Common myeloid progenitor, CD34-positive (primary cell): Measurements from ENCODE around the gene EPB41.

ENCODE experiments used
- CTCF ChIA-PET: fragments of 350-600 bp; sonication (Branson Sonifier 250); formaldehyde crosslinking; loops from one replicate; lab custom pipeline; 2021; ENCODE audit warnings: antibody characterized with exemption; lab: Charles Lee
- POLR2A ChIA-PET: fragments of 350-600 bp; sonication (Branson Sonifier 250); formaldehyde crosslinking; loops from one replicate; lab custom pipeline; 2021; ENCODE audit warnings: antibody characterized with exemption; lab: Charles Lee
- DNase-seq, 3 donors: peaks; one replicate each; pipeline versions ENCODE4 v3.0.0 to v3.0.0-alpha.2; 2013
- H3K27ac ChIP-seq, 2 experiments: 1 replicate in 1 of 2; 2 replicates in 1 of 2; pipeline ENCODE4 v1.7.0; 2013; ENCODE audit warnings: inconsistent platforms in 2 of 2, low read length in 2 of 2, mild to moderate bottlenecking in 2 of 2, low read depth in 1 of 2, moderate library complexity in 1 of 2; ENCODE audit not compliant: severe bottlenecking in 2 of 2, insufficient read depth in 1 of 2, poor library complexity in 1 of 2
- H3K27me3 ChIP-seq, 5 experiments: replicated peaks in 2 of 5; 1 replicate in 3 of 5; 2 replicates in 2 of 5; pipeline versions ENCODE4 v1.6.1 to v1.7.0; 2013; ENCODE audit warnings: low read length in 4 of 5, mild to moderate bottlenecking in 2 of 5, moderate library complexity in 2 of 5, inconsistent platforms in 1 of 5; ENCODE audit not compliant: insufficient read depth in 5 of 5, control insufficient read depth in 4 of 5
- H3K36me3 ChIP-seq, 4 experiments: 1 replicate in 2 of 4; 2 replicates in 2 of 4; pipeline versions ENCODE4 v1.6.1 to v1.7.0; 2013; ENCODE audit warnings: low read length in 3 of 4, control low read depth in 1 of 4, mild to moderate bottlenecking in 1 of 4; ENCODE audit not compliant: control insufficient read depth in 4 of 4, insufficient read depth in 4 of 4
- H3K4me1 ChIP-seq, 4 experiments: 1 replicate in 3 of 4; 2 replicates in 1 of 4; pipeline versions ENCODE4 v1.6.1 to v1.7.1; 2013; ENCODE audit warnings: low read length in 3 of 4, mild to moderate bottlenecking in 3 of 4, control low read depth in 1 of 4, inconsistent platforms in 1 of 4, moderate library complexity in 1 of 4; ENCODE audit not compliant: control insufficient read depth in 4 of 4, insufficient read depth in 4 of 4; ENCODE audit errors: control extremely low read depth in 1 of 4
- H3K4me3 ChIP-seq, 7 experiments: 1 replicate in 4 of 7; 2 replicates in 3 of 7; pipeline versions ENCODE4 v1.5.1 to v1.7.0; 2013; ENCODE audit warnings: mild to moderate bottlenecking in 7 of 7, low read length in 6 of 7, moderate library complexity in 6 of 7, inconsistent platforms in 2 of 7, low read depth in 2 of 7, control low read depth in 1 of 7; ENCODE audit not compliant: insufficient read depth in 4 of 7, control insufficient read depth in 1 of 7; ENCODE audit errors: extremely low read depth in 1 of 7
- H3K9me3 ChIP-seq, 5 experiments: 1 replicate in 4 of 5; 2 replicates in 1 of 5; pipeline versions ENCODE4 v1.6.1 to v1.7.1; 2013; ENCODE audit warnings: low read length in 4 of 5, mild to moderate bottlenecking in 2 of 5, inconsistent platforms in 1 of 5, low read depth in 1 of 5, moderate library complexity in 1 of 5; ENCODE audit not compliant: control insufficient read depth in 4 of 5, insufficient read depth in 2 of 5; ENCODE audit errors: control extremely low read depth in 1 of 5
- WGBS: methylation state at CpG from one replicate; pipeline ENCODE4 v1.1.5; 2013; ENCODE audit not compliant: insufficient coverage; 5-methylcytosine and 5-hydroxymethylcytosine counted together

EPB41 gene

DNA sequence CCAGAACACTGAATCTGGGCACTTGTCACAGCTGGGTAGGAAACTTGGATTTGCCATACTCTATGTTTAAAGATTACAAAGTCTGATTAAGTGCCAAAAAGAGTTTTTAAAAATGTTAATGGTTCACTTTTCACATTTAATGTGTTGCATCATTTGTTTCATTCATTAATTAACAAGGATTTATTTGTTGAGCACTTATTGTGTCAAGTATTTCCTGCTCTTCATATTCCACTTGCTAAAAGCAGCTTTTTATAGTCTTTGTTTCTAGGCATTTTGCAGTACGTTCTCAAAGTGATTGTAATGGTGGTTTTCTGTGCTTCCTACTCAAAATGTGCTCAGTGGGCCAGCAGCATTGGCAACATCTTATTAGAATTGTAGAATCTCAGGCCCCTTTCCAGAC, 68.7 kb downstream of the EPB41 start:
- H3K27me3 ChIP-seq, result no peaks in the 10 kb centered on the region
- H3K27ac ChIP-seq, result no peak overlapping the region
- H3K4me1 ChIP-seq, result peaks cover 0 to 6% (median 0%) of the 10 kb centered on the region in 4 experiments
- no peak for DNase-seq
- H3K9me3 ChIP-seq, result peaks cover 0 to 15% (median 4%) of the 10 kb centered on the region in 5 experiments
- H3K4me3 ChIP-seq, result no peak overlapping the region
- POLR2A ChIA-PET, result no interaction called here
- H3K36me3 ChIP-seq, result peaks cover 0 to 8% (median 5%) of the 10 kb centered on the region in 4 experiments
- CTCF ChIA-PET, result no interaction called here
- no CpG with 5 or more reads among the region's 1 CpG for WGBS

- H3K36me3 ChIP-seq, result peaks cover 0 to 8% (median 5%) of the 10 kb centered on the region in 4 experiments
- ChIA-PET CTCF (interaction anchor here (1.5 kb wide), 1 partner anchor 49 kb away, joined by 6 read pairs; no protein-coding TSS in a partner anchor), POLR2A (no interaction called here)
- peaks cover 0 to 6% (median 0%) of the 10 kb centered on the region in 4 experiments for H3K4me1 ChIP-seq
- peaks cover 0 to 15% (median 4%) of the 10 kb centered on the region in 5 experiments for H3K9me3 ChIP-seq
- no peaks in the 10 kb centered on the region for H3K27me3 ChIP-seq
- H3K4me3 ChIP-seq, result no peak overlapping the region
- no peak for DNase-seq
- no peak overlapping the region for H3K27ac ChIP-seq
- WGBS, result 97% methylated on average over 12 of the region's 15 CpGs
Observed at GRCh38 chr1:28983509-28984310, 69.3 kb downstream of the EPB41 start.

DNA sequence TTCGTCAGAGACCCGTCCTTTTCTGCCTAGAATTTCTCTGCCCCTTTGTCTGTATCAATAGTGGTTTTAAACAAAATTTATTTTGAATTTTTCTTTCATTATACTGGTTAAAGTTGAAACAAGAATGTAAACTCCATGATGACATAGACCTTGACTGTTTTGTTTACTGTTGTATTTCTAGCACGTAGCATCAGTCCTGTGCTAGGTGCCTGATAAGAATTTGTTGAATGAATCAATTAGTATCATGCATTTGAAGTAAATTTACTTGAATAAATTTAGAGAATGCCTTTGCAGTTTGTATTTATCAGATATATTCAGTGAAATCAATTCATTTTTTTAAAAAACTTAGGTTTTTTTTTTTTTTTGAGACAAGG, 69.9 kb downstream of the EPB41 start:
- ChIA-PET CTCF (interaction anchor here (1.3 to 1.5 kb wide), 2 partner anchors 47 to 49 kb away, joined by 3 to 6 read pairs; no protein-coding TSS in a partner anchor), POLR2A (no interaction called here)
- H3K4me1 ChIP-seq, result peaks cover 0 to 6% (median 0%) of the 10 kb centered on the region in 4 experiments
- DNase-seq, result no peak
- peaks cover 2 to 11% (median 5%) of the 10 kb centered on the region in 4 experiments for H3K36me3 ChIP-seq
- H3K4me3 ChIP-seq, result no peak overlapping the region
- H3K27me3 ChIP-seq, result no peaks in the 10 kb centered on the region
- H3K9me3 ChIP-seq, result peaks cover 0 to 15% (median 4%) of the 10 kb centered on the region in 5 experiments
- WGBS, result 80% methylated on average over 1 of the region's 3 CpGs
- H3K27ac ChIP-seq, result no peak overlapping the region

DNA sequence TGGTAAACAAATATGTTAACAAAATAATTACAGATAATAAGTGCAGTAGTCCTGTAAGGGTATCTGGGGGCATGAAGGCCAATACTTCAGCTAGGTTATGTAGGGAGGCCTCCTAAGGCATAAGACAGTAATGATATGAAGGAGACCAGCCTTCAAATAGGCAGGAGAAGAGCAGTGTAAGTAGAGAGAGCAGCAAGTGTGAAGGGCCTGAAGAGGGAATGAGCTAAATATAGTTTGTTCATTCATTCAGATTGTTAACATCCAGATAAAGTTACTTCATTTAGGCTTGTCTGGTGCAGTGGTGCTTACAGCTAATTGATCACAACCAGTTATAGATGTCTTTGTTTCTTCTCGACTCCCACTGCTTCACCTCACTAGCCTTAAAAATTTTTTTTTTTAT, 71.1 kb downstream of the EPB41 start:
- H3K27me3 ChIP-seq, result no peaks in the 10 kb centered on the region
- H3K4me3 ChIP-seq, result no peak overlapping the region
- H3K4me1 ChIP-seq, result peaks cover 0 to 6% (median 0%) of the 10 kb centered on the region in 4 experiments
- ChIA-PET CTCF (interaction anchor here (1.0 to 1.3 kb wide), 2 partner anchors 46 to 104 kb away, joined by 3 read pairs; no protein-coding TSS in a partner anchor), POLR2A (no interaction called here)
- no peak for DNase-seq
- peaks cover 2 to 11% (median 5%) of the 10 kb centered on the region in 4 experiments for H3K36me3 ChIP-seq
- no CpG with 5 or more reads among the region's 1 CpG for WGBS
- no peak overlapping the region for H3K27ac ChIP-seq
- H3K9me3 ChIP-seq, result peaks cover 0 to 15% (median 4%) of the 10 kb centered on the region in 5 experiments

GRCh38 chr1:28986306-28986910, 72.0 kb downstream of the EPB41 start:
- peaks cover 0 to 6% (median 0%) of the 10 kb centered on the region in 4 experiments for H3K4me1 ChIP-seq
- POLR2A ChIA-PET, result no interaction called here
- DNase-seq, result no peak
- H3K9me3 ChIP-seq, result peaks cover 0 to 15% (median 4%) of the 10 kb centered on the region in 5 experiments
- no peak overlapping the region for H3K4me3 ChIP-seq
- 91% methylated on average over 5 of the region's 10 CpGs for WGBS
- no peak overlapping the region for H3K27ac ChIP-seq
- H3K36me3 ChIP-seq, result peaks cover 2 to 11% (median 5%) of the 10 kb centered on the region in 4 experiments
- H3K27me3 ChIP-seq, result no peaks in the 10 kb centered on the region
- CTCF ChIA-PET, result no interaction called here

DNA sequence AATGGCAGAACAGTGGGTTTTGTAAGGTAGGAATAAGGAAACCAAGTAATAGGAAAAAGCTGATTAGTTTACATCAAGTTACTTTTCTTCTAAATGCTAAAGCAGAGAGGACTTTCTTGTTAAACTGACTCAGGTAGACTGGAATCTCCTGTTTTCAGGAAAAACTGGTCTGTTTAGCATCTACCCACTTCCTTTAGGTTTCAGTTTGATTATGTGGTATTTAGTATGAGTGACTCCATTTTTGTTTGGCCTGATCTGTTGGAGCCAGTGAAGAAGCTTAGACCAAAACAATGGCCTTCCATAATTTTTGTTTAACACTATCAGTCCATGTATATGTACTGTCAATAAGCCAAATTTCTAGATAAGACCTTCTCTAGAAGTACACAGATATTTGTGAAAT, 88.4 kb downstream of the EPB41 start:
- Histone ChIP-seq H3K27me3 (no peaks in the 10 kb centered on the region), H3K27ac (no peak overlapping the region), H3K36me3 (peaks cover 3 to 17% (median 13%) of the 10 kb centered on the region in 4 experiments), H3K4me3 (no peak overlapping the region), H3K4me1 (no peaks in the 10 kb centered on the region), H3K9me3 (no peaks in the 10 kb centered on the region)
- DNase-seq, result no peak
- ChIA-PET POLR2A (no interaction called here), CTCF (no interaction called here)

DNA sequence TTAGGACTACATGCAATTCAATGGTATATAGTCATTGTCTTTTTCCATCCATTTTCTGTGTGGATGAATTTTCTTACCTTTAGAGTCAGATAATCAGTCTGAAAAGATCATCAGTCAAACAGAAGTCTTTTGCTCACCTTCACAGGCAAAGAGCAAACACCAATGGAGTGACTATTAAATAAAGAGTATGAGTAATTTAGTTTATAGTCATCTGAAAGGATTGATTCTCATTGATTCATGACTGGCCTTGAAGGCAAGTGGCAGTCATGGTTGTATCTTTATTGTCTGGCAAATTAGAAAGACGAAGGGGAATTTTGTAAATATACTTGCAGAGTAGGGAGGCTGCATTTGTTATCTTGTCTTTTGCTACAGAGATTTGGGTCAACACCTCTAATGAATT, 89.9 kb downstream of the EPB41 start:
- no peak for DNase-seq
- peaks cover 3 to 22% (median 11%) of the 10 kb centered on the region in 4 experiments for H3K36me3 ChIP-seq
- H3K27ac ChIP-seq, result no peak overlapping the region
- 90% methylated on average over 1 of the region's 1 CpG for WGBS
- ChIA-PET CTCF (interaction anchor here (1.6 kb wide), 1 partner anchor 15 kb away, joined by 4 read pairs; no protein-coding TSS in a partner anchor), POLR2A (no interaction called here)
- no peaks in the 10 kb centered on the region for H3K4me1 ChIP-seq
- no peaks in the 10 kb centered on the region for H3K27me3 ChIP-seq
- no peaks in the 10 kb centered on the region for H3K9me3 ChIP-seq
- no peak overlapping the region for H3K4me3 ChIP-seq
